AG20443 (cell line): Measurements from ENCODE around the gene AK8.
"Not testable (repeated sequence)": the region's sequence is repeated elsewhere in the genome, so short reads cannot be mapped to it uniquely, and the experiment has no call there.

Experiments
- DNase-seq: peaks from one replicate; pipeline ENCODE4 v3.0.0; 2012; ENCODE audit warnings: low spot score, mixed read lengths

AK8 gene

DNA sequence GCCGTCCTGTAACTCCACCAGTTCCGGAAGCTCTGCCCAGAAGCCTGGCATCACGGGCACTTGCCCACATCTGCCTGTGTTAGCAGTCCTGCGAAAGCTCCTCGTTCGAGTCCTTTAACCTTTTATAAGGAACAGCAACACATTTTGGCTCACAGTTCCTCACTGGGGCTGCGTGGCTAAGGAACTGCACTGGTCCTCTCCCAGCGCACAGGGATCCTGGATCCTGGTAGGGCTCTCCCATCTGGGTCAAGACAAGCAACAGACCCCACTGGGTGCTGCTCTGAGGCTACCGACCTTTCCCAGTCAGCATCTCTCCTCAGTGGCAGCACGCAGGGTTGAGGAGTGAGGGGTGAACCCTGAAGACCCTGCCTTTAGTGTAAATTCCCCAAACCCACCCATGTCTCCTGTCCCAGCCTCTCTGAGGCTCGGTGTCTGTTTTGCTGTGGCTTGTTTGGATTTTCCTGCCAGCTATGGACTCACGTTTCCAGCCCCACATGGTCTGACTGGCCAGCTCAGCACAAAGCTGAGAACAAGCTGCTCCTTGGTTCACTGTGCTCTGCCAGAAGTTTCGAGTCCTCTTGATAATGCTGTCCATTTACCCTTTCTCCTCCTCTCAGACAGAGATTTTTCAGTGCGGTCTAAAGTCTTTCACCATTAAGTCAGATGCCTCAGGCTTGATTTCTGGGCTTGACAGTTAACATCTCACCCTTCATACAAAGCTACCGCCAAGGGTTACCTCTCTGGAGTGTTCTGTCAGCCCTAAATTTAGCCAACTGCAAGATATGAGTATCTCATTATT, 80.0 kb downstream of the AK8 start:
- no peak for DNase-seq

DNA sequence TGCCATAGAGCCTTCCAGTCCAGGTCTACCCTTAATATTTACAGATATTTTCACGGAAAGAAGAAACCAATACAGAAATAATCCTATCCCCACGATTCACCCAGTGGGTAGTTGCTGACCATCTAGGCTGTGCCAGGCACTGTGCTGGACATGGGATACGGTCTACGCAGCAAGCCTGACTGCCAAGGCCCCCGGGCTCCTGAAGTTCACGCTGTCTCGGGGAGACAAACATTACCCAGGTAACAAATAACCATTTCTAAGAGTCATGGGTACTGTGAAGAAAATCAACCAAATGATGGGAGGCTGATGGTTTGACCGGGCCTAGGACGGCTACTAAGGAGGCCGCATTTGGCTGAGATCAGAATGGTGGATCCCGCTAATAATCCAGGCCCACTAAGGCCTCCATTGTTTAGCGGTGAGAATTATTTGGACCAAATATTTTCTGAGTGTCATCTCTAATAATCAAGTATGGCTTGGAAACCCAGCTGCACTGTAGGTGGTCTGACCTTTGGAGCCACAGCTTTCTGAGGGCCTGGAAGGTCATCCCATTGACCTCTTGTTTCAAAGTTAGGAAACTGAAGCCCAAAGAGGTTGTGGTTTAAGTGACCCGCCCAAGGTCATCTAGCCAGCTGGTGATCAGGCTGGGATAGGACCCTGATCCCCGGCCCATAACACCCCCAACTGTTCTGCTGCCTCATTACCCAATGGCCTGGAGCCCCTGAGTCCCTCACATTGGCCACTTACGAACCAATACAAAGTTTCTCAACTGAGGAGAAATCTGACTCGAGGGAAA, 82.4 kb downstream of the AK8 start:
- DNase-seq, result no peak

DNA sequence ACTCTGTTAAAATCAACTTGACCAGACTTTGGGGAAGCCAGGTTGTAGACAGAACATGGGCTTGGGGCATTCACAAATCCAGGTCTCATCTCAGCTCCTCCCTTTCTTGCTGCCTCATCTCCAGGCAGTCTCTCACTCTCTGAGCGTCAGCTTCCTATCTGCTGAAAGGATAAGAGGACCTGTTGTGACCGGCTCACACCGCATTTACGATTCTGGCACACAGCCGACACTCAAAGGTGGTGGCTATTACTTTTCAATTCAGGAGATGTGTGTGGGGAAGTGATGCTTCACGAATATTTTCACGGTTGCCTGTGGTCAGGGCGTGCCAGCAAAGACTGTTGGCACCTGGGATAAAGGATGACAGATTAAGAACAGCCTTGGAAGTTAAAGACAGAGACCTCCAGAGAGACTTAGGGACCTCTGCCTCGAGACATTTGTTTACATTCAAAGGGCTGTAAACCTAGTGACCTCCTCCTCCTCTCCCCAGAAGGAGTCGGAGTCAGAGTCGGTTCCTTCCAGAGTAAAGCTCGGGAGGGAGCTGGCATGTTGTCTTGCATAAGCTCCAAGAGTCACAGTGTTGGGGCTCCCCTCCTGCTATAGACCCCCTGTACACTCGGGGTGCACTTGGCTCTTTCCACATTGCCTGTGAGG, 83.2 kb downstream of the AK8 start:
- DNase-seq, result no peak

DNA sequence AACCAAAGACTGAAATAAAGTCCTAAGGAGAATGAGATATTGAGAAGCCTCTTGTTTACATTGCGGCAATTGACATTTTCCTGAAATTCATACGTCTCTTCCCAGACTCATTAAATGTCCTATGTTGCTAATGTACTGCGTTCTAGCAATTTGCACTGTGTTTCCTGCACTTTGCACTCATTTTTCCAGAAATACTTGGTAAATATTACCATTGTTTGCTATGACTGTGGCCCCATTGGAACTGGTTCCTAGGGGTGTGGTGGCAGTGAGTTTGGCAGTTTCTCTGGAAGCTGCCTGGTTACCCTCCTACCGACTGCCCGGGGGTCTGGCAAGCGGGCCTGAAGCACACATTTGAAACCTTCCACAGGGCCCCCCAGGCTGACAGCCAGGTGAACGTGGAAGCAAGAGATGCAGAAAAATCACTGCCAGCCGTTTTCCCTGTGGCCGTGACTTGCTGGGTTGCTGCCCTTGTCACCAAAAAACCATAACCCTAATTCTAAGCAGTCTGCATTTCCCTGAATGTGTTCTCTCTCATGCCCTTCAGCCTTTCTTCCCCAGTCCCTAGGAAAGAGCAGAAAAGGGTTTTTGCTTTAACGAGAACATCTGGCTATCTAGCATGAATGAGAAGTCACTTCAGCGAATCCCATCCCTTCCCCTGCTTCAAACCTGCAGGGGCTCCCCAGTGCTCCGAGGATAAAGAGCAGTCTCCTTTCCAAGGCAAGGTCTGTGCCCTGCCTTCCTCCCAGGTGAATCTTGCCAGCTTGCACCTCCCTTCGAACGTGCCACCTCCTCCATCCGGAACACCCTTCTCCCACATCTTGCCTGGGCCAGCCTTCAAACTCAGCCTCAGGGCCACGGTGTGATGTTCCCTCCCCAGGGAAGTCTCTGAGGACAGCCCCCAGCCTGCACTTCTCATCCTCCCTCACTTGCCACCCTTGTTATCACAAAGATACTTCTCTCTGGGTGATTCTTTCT, 84.2 kb downstream of the AK8 start:
- DNase-seq, result no peak

DNA sequence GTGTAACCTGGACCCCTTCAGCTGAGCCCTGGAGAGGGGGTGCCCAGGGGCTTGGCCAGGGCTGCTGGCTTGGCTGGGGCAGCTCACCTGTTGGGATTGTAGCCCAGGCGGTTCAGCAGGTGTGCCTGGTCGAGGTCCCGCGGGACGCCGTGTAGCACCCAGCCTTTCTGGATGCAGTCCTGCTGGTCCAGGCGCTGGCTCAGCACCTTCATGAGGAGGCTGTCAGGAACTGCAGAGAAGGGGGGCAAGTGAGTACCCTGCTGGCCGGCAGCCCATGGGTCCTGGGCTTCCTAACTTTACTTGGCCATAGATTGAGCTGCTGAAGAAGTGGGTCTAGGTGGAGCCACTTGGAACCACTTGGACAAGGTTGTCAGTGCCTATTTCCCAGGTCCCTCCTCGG, 85.5 kb downstream of the AK8 start:
- DNase-seq, result no peak

DNA sequence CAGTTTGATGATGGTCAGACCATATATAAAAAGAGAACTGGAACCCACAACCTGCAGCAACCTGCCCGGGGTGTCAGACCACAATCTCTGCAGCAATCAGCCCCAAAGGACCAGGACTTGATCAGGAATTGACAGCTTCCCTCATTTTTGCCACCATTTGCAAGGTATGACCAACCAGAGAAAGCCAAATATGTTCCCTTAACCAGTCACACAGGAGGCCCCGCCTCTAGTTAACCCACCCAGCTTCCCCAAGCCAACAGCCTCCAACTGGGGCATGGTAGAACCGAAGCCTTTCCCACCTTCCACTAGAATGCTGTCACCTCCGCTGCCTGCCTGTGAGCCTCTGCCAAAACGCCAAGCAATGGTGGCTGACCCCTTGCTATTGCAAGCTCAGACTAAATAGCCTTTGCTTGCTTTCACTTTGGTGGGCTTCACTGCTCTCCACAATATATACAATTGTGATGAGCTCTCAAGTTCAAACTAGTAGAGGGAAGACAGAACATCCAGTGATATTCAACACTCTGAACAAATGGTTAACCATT, 86.3 kb downstream of the AK8 start:
- DNase-seq, result no peak

DNA sequence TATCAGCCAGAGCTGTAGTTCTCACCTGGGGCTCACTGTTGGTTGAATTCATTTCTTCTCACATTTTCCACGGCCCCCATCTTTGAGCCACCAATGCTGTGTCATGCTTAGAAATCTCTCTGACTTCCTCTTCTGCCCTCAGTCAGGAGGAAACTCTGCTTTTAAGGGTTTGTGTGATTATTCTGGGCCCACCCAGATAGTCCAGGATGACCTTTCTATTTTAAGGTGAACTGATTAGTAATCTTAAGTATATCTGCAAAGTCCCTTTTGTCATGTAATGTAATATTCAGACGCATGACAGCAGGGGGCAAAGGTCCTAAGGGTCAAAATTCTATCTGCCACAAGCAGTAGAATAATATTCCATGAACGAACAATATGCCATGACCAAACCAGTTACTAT, 88.4 kb downstream of the AK8 start:
- DNase-seq, result no peak

DNA sequence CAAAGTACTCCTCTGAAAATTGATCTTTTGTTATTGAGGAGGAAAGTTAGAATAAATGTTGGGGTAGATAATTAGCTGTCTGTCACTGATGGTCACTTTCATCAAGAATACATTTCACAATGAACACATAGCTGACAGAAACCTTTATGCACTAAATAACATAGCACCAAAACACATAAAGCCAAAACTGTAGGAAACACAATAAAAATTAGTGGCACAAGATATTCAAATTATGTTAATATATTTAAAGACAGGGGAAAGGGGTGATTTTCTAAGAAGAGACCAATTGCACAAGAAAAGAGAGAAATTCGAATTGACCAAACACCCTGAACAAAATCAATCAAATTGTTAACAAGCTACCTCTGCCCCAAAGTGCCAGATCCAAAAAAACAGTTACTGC, 89.7 kb downstream of the AK8 start:
- no peak for DNase-seq

DNA sequence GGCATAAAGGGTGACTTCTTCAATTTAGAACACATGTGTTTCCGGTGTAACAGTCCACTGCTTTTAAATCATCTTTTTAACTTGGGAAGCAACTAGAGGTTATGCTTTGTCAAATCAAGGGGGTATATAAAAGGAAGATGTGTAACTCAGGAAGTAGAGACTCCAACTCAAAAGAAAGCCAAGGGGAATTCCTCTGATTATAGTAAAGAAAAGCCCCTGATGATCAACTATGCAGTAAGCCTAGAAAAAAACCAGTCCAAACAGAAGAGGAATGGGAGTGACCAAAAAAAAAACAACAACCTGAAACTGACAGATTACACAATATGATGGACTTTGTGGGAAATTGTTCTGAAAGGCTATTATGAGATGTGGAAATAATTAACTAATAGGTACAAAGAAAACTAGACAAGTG, 90.3 kb downstream of the AK8 start:
- no peak for DNase-seq

DNA sequence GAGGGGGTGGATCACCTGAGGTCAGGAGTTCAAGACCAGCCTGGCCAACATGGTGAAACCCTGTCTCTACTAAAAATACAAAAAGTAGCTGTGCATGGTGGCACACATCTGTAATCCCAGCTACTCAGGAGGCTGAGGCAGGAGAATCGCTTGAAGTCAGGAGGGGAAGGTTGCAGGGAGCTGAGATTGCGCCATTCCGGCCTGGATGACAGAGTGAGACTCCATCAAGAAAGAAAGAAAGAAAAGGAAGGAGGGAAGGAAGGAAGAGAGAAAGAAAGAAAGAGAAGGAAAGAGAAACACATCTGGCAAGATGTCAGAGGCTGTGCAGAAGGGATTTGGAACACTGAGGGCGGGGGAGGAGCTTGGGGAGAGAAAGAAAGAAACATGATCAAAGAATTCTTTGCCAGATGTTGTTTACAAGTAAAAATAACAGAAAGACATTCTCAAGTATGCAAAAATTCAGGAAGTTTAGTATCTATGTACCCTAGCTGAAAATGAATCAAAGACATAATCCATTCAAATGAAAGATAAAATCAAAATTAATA, 93.7 kb downstream of the AK8 start:
- DNase-seq, result no peak

DNA sequence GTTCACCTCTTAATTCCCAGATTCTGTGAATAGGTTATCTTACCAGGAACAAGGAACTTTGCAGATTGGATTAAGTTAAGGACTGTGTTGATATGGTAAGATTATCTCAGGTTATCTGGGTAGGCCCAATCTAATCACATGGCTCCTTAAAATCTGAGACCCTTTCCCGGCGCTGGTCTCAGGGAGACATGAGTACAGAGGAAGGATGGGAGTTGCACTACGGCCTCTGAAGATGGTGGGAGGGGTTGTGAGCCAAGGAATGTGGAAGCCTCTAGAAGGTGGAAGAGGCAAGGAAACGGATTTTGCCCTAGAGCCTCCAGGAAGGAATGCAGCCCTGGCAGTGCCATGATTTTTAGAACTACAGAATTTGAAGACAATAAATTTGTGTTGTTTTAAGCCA, 95.1 kb downstream of the AK8 start:
- no peak for DNase-seq

DNA sequence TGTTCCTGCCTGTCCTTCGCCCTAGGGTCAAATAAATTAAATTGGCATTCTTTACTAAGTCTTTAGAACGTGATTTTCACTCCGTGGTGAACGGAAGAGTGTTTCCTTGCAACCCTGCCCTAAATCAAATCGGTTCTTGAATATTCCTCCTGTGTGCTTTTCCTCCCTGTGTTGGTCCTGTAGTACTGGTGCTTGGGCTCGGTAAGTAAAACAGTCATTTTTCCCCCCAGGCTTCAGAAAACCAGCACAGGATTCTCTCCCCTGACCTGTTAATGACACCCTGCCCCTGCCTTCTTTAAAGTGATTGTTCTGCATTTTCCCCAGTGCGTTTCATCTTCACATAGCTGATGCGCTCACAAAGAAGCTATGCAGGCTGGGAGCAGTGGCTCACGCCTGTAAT, 96.0 kb downstream of the AK8 start:
- DNase-seq, result no peak

DNA sequence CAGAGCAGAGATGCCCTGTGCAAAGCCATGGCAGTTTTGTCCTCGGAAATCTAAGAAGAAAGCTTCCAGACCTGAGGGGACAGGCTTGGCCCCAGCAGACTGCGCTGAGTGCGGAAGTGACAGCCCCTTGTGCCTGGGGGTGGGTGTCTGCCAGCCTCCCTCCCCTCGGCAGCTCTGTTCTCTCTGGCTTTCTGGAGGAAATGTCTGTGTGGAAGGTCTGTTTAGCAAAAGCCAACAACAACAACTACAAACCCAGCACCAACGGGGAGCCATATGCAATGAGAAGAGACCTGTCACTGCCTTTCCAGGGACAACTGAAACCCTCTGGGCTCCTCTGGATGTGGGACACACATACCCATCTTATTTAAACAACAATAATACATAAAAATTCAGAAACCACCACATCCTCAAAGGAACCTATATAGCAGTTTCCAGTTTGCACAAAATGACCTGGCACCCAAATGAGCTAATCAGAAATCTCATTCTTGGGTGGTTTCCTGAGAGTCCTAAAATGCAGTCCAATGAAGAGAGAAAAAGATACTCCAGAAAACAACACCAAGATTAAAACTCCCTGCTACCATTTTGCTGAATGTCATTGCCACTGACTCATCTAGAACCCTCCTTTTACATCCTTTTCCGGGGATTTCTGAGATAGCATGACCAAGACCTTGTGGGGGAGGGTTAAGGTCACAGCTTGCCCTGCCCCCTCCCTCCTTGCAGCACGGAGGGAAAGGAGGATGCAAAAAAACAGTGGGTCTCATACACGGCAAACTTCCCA, 97.7 kb downstream of the AK8 start:
- DNase-seq, result no peak

DNA sequence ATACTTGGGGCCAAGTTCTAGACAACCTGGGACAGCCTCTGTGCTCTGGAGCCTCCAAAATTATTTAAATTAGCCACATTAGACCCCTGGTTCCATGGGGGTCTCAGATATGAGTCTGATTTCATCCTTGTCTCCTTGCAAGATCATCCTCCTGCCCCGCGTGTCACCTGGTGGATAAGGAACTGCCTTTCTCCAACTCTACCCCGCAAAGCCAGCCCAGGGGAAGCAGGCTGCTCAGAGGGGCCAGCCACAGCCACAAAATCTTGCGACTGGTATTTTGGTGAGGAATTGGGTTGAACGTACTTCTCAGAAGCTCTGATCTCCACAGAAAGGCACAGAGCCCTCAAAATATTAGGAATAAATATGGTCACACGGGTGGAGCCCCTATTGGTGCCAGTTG, 101.2 kb downstream of the AK8 start:
- no peak for DNase-seq

DNA sequence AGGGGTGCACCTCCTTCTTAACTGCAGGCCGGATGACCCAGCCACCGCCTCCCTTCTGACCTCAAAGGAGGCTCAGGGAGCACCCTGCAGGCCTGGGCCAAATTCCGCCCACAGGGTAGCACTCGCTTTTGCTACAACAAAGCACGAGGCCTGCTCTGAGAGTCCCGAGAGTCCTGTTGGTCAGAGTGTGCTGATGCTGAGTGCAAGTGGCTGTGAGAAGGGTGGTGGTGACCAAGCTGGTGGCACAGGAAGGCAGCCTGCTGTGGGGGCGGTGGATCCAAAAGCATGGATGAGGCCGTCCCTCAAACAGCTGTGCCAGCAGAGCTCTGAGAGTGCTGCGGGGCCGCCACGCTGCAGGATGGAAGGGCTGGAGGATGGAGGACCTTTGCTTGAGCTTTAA, 101.8 kb downstream of the AK8 start:
- no peak for DNase-seq

DNA sequence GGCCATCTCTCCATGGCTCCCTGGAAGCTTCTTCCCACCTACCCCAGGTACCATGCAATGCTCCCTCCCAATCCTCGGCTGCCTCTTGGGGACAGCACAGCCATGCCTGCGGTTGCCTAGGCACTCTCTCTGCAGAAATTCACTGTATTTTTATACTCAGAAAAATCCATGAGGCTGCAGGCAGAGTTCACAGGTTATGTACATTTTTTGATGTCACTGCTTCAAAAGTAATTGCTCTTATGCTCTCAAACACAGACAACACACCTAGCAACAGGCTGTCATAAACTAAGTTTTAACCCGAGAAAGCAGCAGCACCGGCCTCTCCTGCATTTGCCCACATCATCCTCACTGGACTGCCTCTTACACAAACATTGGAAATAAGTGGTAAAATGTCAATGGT, 102.4 kb downstream of the AK8 start:
- DNase-seq, result no peak

DNA sequence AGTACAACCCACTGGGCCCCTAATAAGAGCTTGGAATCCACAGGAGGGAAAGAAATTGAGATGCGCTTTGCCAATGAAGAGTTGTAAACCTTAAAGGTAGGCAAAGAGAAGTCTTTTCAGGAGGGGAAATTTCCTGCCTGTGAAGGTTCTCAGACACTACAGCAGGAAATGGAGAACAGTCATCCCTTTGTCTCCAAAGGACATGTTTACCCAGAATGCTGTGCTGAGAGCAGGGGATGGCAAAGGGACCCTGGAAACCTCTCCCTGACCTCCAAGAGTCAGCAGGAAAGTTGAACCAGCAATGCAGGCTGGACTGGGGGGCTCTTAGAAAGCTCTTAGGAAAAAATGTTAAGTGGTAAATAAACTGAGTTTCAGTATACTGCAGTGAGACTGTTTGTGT, 103.2 kb downstream of the AK8 start:
- no peak for DNase-seq

DNA sequence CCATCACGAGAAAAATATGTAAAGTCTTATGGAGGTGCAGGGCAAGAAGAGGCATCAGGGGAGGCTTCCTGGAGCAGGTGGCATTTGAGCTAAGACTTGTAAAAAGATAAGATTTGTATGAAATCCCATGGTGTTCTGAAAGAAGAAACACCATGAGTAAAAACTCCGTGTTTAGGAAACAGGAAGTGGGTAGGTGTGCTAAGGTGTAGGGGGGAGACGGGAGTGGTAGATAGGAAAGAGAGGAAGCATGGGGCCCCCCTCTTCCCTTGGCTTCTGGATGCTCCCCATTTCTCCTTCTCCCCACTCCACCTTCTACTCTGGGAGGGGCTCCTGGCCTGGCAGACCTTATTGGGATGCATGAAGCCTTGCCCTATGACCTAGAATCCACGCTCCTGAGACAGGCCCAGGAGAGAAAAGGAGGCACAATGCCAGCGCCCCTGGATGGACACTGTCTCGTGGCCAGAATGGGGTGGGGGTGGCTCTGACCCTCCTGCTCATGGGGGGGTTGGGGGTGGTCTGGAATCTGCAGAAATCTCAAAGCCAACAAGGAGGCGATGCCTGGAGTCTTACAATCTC, 104.2 kb downstream of the AK8 start:
- DNase-seq, result no peak

DNA sequence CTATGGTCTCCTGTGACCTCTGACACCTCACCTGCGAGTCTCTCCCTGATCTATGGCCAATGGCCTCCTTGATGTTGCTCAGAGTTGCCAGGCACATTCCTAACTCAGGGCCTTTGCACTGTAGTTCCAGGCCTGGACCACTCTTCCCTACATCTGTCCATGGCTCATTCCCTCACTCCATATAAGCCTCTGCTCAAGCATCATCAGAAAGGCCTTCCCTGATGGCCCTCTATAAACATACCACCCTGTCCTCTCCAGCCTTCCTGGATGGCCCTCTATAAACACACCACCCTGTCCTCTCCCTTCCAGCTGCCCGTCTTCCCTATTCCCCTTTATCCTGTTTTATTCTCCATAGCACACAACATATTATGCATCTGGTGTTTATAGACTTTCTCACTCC, 105.0 kb downstream of the AK8 start:
- no peak for DNase-seq

DNA sequence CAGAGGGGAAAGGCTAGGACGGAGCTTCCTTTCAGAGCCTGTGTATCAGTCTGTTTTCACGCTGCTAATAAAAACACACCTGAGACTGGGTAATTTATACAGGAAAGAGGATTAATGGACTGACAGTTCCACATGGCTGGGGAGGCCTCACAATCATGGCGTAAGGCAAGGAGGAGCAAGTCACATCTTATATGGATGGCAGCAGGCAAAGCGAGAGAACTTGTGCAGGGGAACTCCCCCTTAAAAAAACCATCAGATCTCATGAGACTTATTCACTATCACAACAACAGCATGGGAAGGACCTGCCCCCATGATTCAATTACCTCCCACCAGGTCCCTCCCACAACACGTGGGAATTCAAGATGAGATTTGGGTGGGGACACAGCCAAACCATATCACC, 106.3 kb downstream of the AK8 start:
- not testable (repeated sequence) for DNase-seq
